Activated T-helper 17 cell treated with anti-CD3 and anti-CD28 coated beads, Interleukin-2, amount 50 U/mL, for 72 hours (primary cell): ENCODE data around the gene AHDC1. TPM values are rescaled to one million over a fixed set of nuclear protein-coding genes. Genes with fewer than 3 reads are reported as not detected.

Experiments
- ATAC-seq: fragments of 150-1000 bp; cut with Tn5 transposase; replicated peaks from 2 replicates; pipeline ENCODE4 v1.10.0; 2021; ENCODE audit warnings: mild to moderate bottlenecking, moderate library complexity
- H3K27ac Mint-ChIP-seq: one replicate; pipeline ENCODE4 v1.8.0; 2022; ENCODE audit warnings: mixed read lengths
- H3K27me3 Mint-ChIP-seq: one replicate; pipeline ENCODE4 v1.8.0; 2022; ENCODE audit warnings: mixed read lengths
- H3K36me3 Mint-ChIP-seq: one replicate; pipeline ENCODE4 v1.8.0; 2022; ENCODE audit warnings: low read depth, mild to moderate bottlenecking, mixed read lengths
- H3K4me1 Mint-ChIP-seq: one replicate; pipeline ENCODE4 v1.8.0; 2022; ENCODE audit warnings: mixed read lengths
- H3K4me3 Mint-ChIP-seq: one replicate; pipeline ENCODE4 v1.8.0; 2022; ENCODE audit warnings: mild to moderate bottlenecking, mixed read lengths
- H3K9me3 Mint-ChIP-seq: one replicate; pipeline ENCODE4 v1.8.0; 2022; ENCODE audit warnings: mixed read lengths
- total RNA-seq, 2 donors: library from RNA; stranded (reverse); gene quantifications; one replicate each; pipeline ENCODE4 v1.2.3, GENCODE V29; 2022

AHDC1 gene
- total RNA-seq, 2 donors from 2014 or later, result 13.3 to 22.3 TPM

- H3K27me3 Mint-ChIP-seq, result no peaks in the 10 kb centered on the region
- no peaks in the 10 kb centered on the region for H3K9me3 Mint-ChIP-seq
- H3K36me3 Mint-ChIP-seq, result no peaks in the 10 kb centered on the region
- peaks cover 29% of the 10 kb centered on the region for H3K4me1 Mint-ChIP-seq
- peak overlapping the region; percentile 1 for H3K4me3 Mint-ChIP-seq
- H3K27ac Mint-ChIP-seq, result no peak overlapping the region
- no peak for ATAC-seq
Measured at GRCh38 chr1:27601321-27601770, 2.6 kb downstream of the AHDC1 start.

GRCh38 chr1:27600498-27601175, 3.3 kb downstream of the AHDC1 start:
- H3K36me3 Mint-ChIP-seq, result no peaks in the 10 kb centered on the region
- no peaks in the 10 kb centered on the region for H3K27me3 Mint-ChIP-seq
- no peak overlapping the region for H3K27ac Mint-ChIP-seq
- ATAC-seq, result no peak
- peaks cover 28% of the 10 kb centered on the region for H3K4me1 Mint-ChIP-seq
- H3K4me3 Mint-ChIP-seq, result peak overlapping the region; percentile 1
- no peaks in the 10 kb centered on the region for H3K9me3 Mint-ChIP-seq

GRCh38 chr1:27599605-27600497, 4.1 kb downstream of the AHDC1 start:
- H3K4me1 Mint-ChIP-seq, result peaks cover 28% of the 10 kb centered on the region
- peak overlapping the region; percentile 1 for H3K4me3 Mint-ChIP-seq
- H3K27ac Mint-ChIP-seq, result peak overlapping the region; percentile 29
- no peaks in the 10 kb centered on the region for H3K9me3 Mint-ChIP-seq
- no peaks in the 10 kb centered on the region for H3K27me3 Mint-ChIP-seq
- H3K36me3 Mint-ChIP-seq, result no peaks in the 10 kb centered on the region
- ATAC-seq, result no peak

GRCh38 chr1:27598902-27599528, 4.9 kb downstream of the AHDC1 start:
- no peaks in the 10 kb centered on the region for H3K9me3 Mint-ChIP-seq
- peak overlapping the region; percentile 1 for H3K4me3 Mint-ChIP-seq
- peak; percentile 47 for ATAC-seq
- no peaks in the 10 kb centered on the region for H3K27me3 Mint-ChIP-seq
- H3K36me3 Mint-ChIP-seq, result no peaks in the 10 kb centered on the region
- peak overlapping the region; percentile 29 for H3K27ac Mint-ChIP-seq
- H3K4me1 Mint-ChIP-seq, result peaks cover 28% of the 10 kb centered on the region

- Mint-ChIP-seq H3K36me3 (no peaks in the 10 kb centered on the region), H3K27ac (no peak overlapping the region), H3K4me3 (peak overlapping the region; percentile 1), H3K4me1 (peaks cover 28% of the 10 kb centered on the region), H3K9me3 (no peaks in the 10 kb centered on the region), H3K27me3 (no peaks in the 10 kb centered on the region)
- ATAC-seq, result no peak
Measured at GRCh38 chr1:27598295-27598687, 5.7 kb downstream of the AHDC1 start.

- no peak for ATAC-seq
- Mint-ChIP-seq H3K36me3 (no peaks in the 10 kb centered on the region), H3K4me3 (no peak overlapping the region), H3K4me1 (peaks cover 28% of the 10 kb centered on the region), H3K27ac (no peak overlapping the region), H3K27me3 (no peaks in the 10 kb centered on the region), H3K9me3 (no peaks in the 10 kb centered on the region)
Measured at GRCh38 chr1:27597516-27598294, 6.2 kb downstream of the AHDC1 start.

- no peaks in the 10 kb centered on the region for H3K36me3 Mint-ChIP-seq
- no peak for ATAC-seq
- peaks cover 28% of the 10 kb centered on the region for H3K4me1 Mint-ChIP-seq
- no peak overlapping the region for H3K4me3 Mint-ChIP-seq
- no peak overlapping the region for H3K27ac Mint-ChIP-seq
- H3K9me3 Mint-ChIP-seq, result no peaks in the 10 kb centered on the region
- H3K27me3 Mint-ChIP-seq, result no peaks in the 10 kb centered on the region
Measured at GRCh38 chr1:27596986-27597385, 7.0 kb downstream of the AHDC1 start.

- H3K27ac Mint-ChIP-seq, result no peak overlapping the region
- no peaks in the 10 kb centered on the region for H3K36me3 Mint-ChIP-seq
- no peaks in the 10 kb centered on the region for H3K9me3 Mint-ChIP-seq
- no peaks in the 10 kb centered on the region for H3K27me3 Mint-ChIP-seq
- H3K4me3 Mint-ChIP-seq, result no peak overlapping the region
- no peak for ATAC-seq
- H3K4me1 Mint-ChIP-seq, result peaks cover 28% of the 10 kb centered on the region
Measured at GRCh38 chr1:27596261-27596660, 7.7 kb downstream of the AHDC1 start.

- no peak overlapping the region for H3K4me3 Mint-ChIP-seq
- ATAC-seq, result no peak
- H3K27me3 Mint-ChIP-seq, result no peaks in the 10 kb centered on the region
Measured at GRCh38 chr1:27595597-27595996, 8.3 kb downstream of the AHDC1 start.

GRCh38 chr1:27594564-27595510, 9.1 kb downstream of the AHDC1 start:
- Mint-ChIP-seq H3K9me3 (no peaks in the 10 kb centered on the region), H3K36me3 (no peaks in the 10 kb centered on the region), H3K27me3 (no peaks in the 10 kb centered on the region), H3K4me1 (peaks cover 18% of the 10 kb centered on the region), H3K4me3 (no peak overlapping the region), H3K27ac (no peak overlapping the region)
- ATAC-seq, result peak; percentile 63

More at GRCh38 chr1:27595597-27595996, 8.3 kb downstream of the AHDC1 start:
- H3K27ac Mint-ChIP-seq, result no peak overlapping the region
- no peaks in the 10 kb centered on the region for H3K9me3 Mint-ChIP-seq
- H3K36me3 Mint-ChIP-seq, result no peaks in the 10 kb centered on the region
- peaks cover 22% of the 10 kb centered on the region for H3K4me1 Mint-ChIP-seq

- H3K4me3 Mint-ChIP-seq, result no peak overlapping the region
- H3K36me3 Mint-ChIP-seq, result no peaks in the 10 kb centered on the region
- peaks cover 11% of the 10 kb centered on the region for H3K4me1 Mint-ChIP-seq
- H3K27ac Mint-ChIP-seq, result no peak overlapping the region
- H3K9me3 Mint-ChIP-seq, result no peaks in the 10 kb centered on the region
- ATAC-seq, result no peak
- H3K27me3 Mint-ChIP-seq, result no peaks in the 10 kb centered on the region
Measured at GRCh38 chr1:27593678-27594563, 10.0 kb downstream of the AHDC1 start.

GRCh38 chr1:27592931-27593677, 10.8 kb downstream of the AHDC1 start:
- ATAC-seq, result no peak
- H3K4me1 Mint-ChIP-seq, result peaks cover 7% of the 10 kb centered on the region
- H3K27me3 Mint-ChIP-seq, result no peaks in the 10 kb centered on the region
- no peaks in the 10 kb centered on the region for H3K9me3 Mint-ChIP-seq
- H3K27ac Mint-ChIP-seq, result no peak overlapping the region
- no peak overlapping the region for H3K4me3 Mint-ChIP-seq
- H3K36me3 Mint-ChIP-seq, result no peaks in the 10 kb centered on the region
